ENCODE results near the gene KLRG1. TPM values are rescaled to one million over a fixed set of nuclear protein-coding genes. Genes with fewer than 3 reads are reported as not detected.
A peak's percentile ranks its signal among the peaks of the same experiment; 100 is the strongest.

Gene KLRG1
- total RNA-seq, 1 experiment from 2014 or later, result 1.7 TPM

DNA sequence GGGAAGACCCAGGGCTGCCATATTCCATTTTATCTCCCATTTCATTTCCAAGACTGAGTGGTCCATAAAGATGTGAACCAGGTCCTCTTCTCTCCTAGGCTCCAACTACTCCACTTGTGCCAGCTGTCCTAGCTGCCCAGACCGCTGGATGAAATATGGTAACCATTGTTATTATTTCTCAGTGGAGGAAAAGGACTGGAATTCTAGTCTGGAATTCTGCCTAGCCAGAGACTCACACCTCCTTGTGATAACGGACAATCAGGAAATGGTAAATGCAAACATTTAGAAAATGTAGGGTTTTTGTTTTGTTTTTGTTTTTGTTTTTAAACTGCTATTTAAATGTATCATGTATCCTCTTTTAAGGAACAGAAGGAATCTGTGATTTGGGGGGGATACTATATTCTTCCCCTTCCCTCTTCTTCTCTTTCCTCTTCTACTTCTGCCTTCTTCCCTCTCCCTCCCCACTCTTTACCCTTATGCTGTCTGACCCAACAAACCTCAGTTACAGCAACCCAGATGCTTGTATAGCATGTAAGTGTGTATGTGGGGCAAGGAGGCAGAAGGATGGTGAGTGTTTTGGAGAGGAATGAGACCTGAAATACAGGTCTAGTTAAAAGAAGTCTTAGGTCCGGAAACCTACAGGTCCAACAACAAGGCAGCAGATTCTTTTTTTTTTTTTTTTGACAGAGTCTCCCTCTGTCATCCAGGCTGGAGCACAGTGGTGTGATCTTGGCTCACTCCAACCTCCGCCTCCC is 5.9 kb downstream of the KLRG1 start:
- intact Hi-C loops (cut with micrococcal nuclease), result no loop called here
- Mint-ChIP-seq H3K9me3 (ENCODE audit: unreplicated experiment) (no peaks in the 10 kb centered on the region), H3K27me3 (ENCODE audit: insufficient read depth, unreplicated experiment) (no peaks in the 10 kb centered on the region), H3K27ac (ENCODE audit: low read depth, unreplicated experiment) (no peak overlapping the region), H3K4me3 (ENCODE audit: unreplicated experiment) (no peak overlapping the region), H3K36me3 (ENCODE audit: insufficient read depth, unreplicated experiment) (no peaks in the 10 kb centered on the region), H3K4me1 (ENCODE audit: insufficient read depth, unreplicated experiment) (no peaks in the 10 kb centered on the region)
- BruUV-seq (replicated peaks), result no TSS peak
- POLR2A ChIA-PET, result no interaction called here
- TF ChIP-seq, protein P1, sequence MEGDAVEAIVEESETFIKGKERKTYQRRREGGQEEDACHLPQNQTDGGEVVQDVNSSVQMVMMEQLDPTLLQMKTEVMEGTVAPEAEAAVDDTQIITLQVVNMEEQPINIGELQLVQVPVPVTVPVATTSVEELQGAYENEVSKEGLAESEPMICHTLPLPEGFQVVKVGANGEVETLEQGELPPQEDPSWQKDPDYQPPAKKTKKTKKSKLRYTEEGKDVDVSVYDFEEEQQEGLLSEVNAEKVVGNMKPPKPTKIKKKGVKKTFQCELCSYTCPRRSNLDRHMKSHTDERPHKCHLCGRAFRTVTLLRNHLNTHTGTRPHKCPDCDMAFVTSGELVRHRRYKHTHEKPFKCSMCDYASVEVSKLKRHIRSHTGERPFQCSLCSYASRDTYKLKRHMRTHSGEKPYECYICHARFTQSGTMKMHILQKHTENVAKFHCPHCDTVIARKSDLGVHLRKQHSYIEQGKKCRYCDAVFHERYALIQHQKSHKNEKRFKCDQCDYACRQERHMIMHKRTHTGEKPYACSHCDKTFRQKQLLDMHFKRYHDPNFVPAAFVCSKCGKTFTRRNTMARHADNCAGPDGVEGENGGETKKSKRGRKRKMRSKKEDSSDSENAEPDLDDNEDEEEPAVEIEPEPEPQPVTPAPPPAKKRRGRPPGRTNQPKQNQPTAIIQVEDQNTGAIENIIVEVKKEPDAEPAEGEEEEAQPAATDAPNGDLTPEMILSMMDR (IDR thresholded peaks at IDR 0.05; ENCODE audit: unreplicated experiment), result no peak
- DNase-seq (ENCODE audit: unreplicated experiment), result no peak
- CTCF ChIA-PET, result no interaction called here

DNA sequence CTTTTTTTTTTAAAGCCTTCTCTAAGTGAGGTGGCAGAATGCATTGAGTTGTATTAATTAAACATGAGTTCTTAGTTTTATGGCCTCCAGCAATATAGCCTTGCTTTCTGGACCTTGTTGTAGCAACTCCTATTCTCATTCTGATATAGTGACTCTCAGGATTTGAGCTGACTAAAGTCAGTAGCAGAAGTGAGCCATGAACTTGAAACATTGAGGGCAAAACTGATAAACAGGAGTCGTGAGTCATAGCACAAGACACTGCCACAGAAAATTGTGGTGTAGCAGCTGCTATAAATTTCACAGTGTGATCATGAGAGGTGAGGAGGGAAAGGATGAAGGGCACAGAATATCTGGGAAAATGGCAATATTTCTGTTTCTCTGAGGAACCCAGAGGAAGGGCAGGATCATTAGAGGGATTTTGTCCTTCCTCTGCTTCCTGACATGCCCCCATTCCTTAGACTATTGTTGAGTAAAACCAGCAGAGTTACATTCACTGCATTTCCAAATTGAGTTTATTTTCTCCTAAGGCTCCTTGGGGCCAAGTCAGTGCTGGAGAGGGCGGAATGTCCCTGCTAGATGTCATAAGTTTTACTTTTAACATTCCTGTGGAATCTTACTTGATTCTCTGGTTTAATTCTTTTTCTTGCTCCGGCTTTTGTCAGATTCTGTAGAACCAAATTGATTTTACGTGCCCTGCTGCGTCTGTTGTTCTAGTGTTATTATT is 7.5 kb downstream of the KLRG1 start:
- no peaks in the 10 kb centered on the region for H3K27me3 Mint-ChIP-seq (ENCODE audit: insufficient read depth, unreplicated experiment)
- intact Hi-C loops (cut with micrococcal nuclease), result no loop called here
- H3K4me1 Mint-ChIP-seq (ENCODE audit: insufficient read depth, unreplicated experiment), result no peaks in the 10 kb centered on the region
- H3K4me3 Mint-ChIP-seq (ENCODE audit: unreplicated experiment), result no peak overlapping the region
- ChIA-PET CTCF (interaction anchor here (0.6 to 1.0 kb wide), 3 partner anchors 42 to 342 kb away, joined by 3 to 4 read pairs (median 3); no protein-coding TSS in a partner anchor), POLR2A (no interaction called here)
- no peak overlapping the region for H3K27ac Mint-ChIP-seq (ENCODE audit: low read depth, unreplicated experiment)
- peak; percentile 18 for DNase-seq (ENCODE audit: unreplicated experiment)
- no peaks in the 10 kb centered on the region for H3K9me3 Mint-ChIP-seq (ENCODE audit: unreplicated experiment)
- no peaks in the 10 kb centered on the region for H3K36me3 Mint-ChIP-seq (ENCODE audit: insufficient read depth, unreplicated experiment)
- TF ChIP-seq, protein P1 (IDR thresholded peaks at IDR 0.05; ENCODE audit: unreplicated experiment), result no peak
- BruUV-seq (replicated peaks), result no TSS peak

DNA sequence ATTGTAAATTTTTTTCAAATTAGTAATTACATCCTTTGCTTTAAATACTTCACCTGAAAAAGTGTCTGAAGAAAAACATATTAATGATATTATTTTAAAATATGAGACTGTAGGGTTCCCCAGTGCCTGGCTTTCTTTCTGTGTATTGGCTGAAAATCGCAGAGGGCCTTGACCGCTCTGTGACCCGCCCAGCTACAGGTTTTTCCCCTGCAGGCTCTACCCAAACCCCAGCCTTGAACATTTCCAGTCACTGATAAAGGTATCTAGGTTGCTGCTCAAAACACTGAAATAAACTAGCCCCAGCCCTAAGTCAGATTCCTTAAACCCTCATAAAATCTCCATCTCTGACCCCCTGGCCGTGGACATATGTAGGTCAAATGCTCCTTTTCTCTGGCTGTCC is 11.9 kb downstream of the KLRG1 start:
- Mint-ChIP-seq H3K36me3 (ENCODE audit: insufficient read depth, unreplicated experiment) (no peaks in the 10 kb centered on the region), H3K4me3 (ENCODE audit: unreplicated experiment) (no peak overlapping the region), H3K27ac (ENCODE audit: low read depth, unreplicated experiment) (no peak overlapping the region), H3K9me3 (ENCODE audit: unreplicated experiment) (no peaks in the 10 kb centered on the region), H3K27me3 (ENCODE audit: insufficient read depth, unreplicated experiment) (no peaks in the 10 kb centered on the region), H3K4me1 (ENCODE audit: insufficient read depth, unreplicated experiment) (no peaks in the 10 kb centered on the region)
- ChIA-PET CTCF (no interaction called here), POLR2A (no interaction called here)
- TF ChIP-seq, protein P1 (IDR thresholded peaks at IDR 0.05; ENCODE audit: unreplicated experiment), result no peak
- intact Hi-C loops (cut with micrococcal nuclease), result loop anchor here (10.0 kb wide), 1 partner anchor 86 kb away; the partner anchor contains the start of gene PHC1
- BruUV-seq (replicated peaks), result no TSS peak
- DNase-seq (ENCODE audit: unreplicated experiment), result no peak

DNA sequence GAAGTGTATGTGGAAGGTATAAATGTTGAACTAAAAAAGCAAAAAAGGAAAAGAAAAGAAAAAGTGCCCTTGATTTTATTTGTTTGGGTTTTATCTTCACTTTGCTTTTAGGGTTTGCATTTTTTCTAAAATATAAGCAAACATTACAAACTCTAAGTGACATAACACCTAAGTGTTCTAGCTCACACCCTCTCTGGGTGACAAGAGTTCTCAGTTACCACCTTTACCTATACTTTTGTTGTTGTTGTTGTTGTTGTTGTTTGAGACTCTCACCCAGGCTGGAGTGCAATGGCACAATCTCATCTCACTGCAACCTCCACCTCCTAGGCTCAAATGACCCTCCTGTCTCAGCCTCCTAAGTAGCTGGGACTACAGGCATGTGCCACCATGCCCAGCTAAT is 13.0 kb downstream of the KLRG1 start:
- TF ChIP-seq, protein P1 (IDR thresholded peaks at IDR 0.05; ENCODE audit: unreplicated experiment), result no peak
- Mint-ChIP-seq H3K27ac (ENCODE audit: low read depth, unreplicated experiment) (no peak overlapping the region), H3K36me3 (ENCODE audit: insufficient read depth, unreplicated experiment) (no peaks in the 10 kb centered on the region), H3K4me1 (ENCODE audit: insufficient read depth, unreplicated experiment) (no peaks in the 10 kb centered on the region), H3K4me3 (ENCODE audit: unreplicated experiment) (no peak overlapping the region), H3K27me3 (ENCODE audit: insufficient read depth, unreplicated experiment) (no peaks in the 10 kb centered on the region), H3K9me3 (ENCODE audit: unreplicated experiment) (no peaks in the 10 kb centered on the region)
- intact Hi-C loops (cut with micrococcal nuclease), result loop anchor here (10.0 kb wide), 1 partner anchor 88 kb away; the partner anchor contains the start of gene PHC1
- POLR2A ChIA-PET, result no interaction called here
- CTCF ChIA-PET, result interaction anchor here (1.4 kb wide), 1 partner anchor 47 kb away, joined by 4 read pairs; no protein-coding TSS in a partner anchor
- BruUV-seq (replicated peaks), result no TSS peak
- no peak for DNase-seq (ENCODE audit: unreplicated experiment)

Data from MCF 10A (cell line).